Skeletal muscle tissue (tissue), 4 donors: Measurements from ENCODE around the gene MAB21L1. TPM values are rescaled to one million over a fixed set of nuclear protein-coding genes. Genes with fewer than 3 reads are reported as not detected.

Source experiments
- H3K27ac ChIP-seq: one replicate; pipeline ENCODE4 v1.7.0; 2013; ENCODE audit warnings: mild to moderate bottlenecking, low read depth, low read length, inconsistent platforms
- H3K27me3 ChIP-seq, 3 donors: one replicate each; pipeline ENCODE4 v1.7.0; 2013; ENCODE audit warnings: low read length in 3 of 3; ENCODE audit not compliant: control insufficient read depth in 3 of 3, insufficient read depth in 3 of 3
- H3K36me3 ChIP-seq, 3 donors: one replicate each; pipeline ENCODE4 v1.7.0; 2013; ENCODE audit warnings: low read length in 3 of 3; ENCODE audit not compliant: control insufficient read depth in 3 of 3, insufficient read depth in 3 of 3
- H3K4me1 ChIP-seq, 3 donors: one replicate each; pipeline ENCODE4 v1.7.0; 2013; ENCODE audit warnings: low read length in 3 of 3, mild to moderate bottlenecking in 3 of 3; ENCODE audit not compliant: control insufficient read depth in 3 of 3, insufficient read depth in 3 of 3
- H3K4me3 ChIP-seq, 3 donors: one replicate each; pipeline ENCODE4 v1.7.0; 2013; ENCODE audit warnings: low read length in 3 of 3
- H3K9ac ChIP-seq, 3 donors: one replicate each; pipeline ENCODE4 v1.7.0; 2013; ENCODE audit warnings: low read length in 3 of 3, mild to moderate bottlenecking in 3 of 3, moderate library complexity in 2 of 3, low read depth in 1 of 3
- H3K9me3 ChIP-seq, 3 donors: one replicate each; pipeline ENCODE4 v1.7.0; 2013; ENCODE audit warnings: low read length in 3 of 3; ENCODE audit not compliant: control insufficient read depth in 3 of 3
- total RNA-seq: library from RNA; depleted of rRNA; stranded (reverse); fragments of >200 nt; gene quantifications from one replicate; pipeline ENCODE4 v1.2.3, GENCODE V29; 2014
- donor health status: Osteomylitis.

The MAB21L1 gene
- total RNA-seq, 1 donor from 2014 or later = 8.4 TPM

GRCh38 chr13:35455022-35455421 is 21.5 kb downstream of the MAB21L1 start:
- Histone ChIP-seq H3K36me3 (no peaks in the 10 kb centered on the region), H3K27ac (no peak overlapping the region), H3K9ac (no peak overlapping the region), H3K4me3 (no peak overlapping the region), H3K27me3 (no peaks in the 10 kb centered on the region), H3K9me3 (no peaks in the 10 kb centered on the region), H3K4me1 (no peaks in the 10 kb centered on the region)

GRCh38 chr13:35449821-35450220 is 26.7 kb downstream of the MAB21L1 start:
- Histone ChIP-seq H3K36me3 (no peaks in the 10 kb centered on the region), H3K4me1 (no peaks in the 10 kb centered on the region), H3K9ac (no peak overlapping the region), H3K9me3 (no peaks in the 10 kb centered on the region), H3K27me3 (no peaks in the 10 kb centered on the region), H3K27ac (no peak overlapping the region), H3K4me3 (no peak overlapping the region)

GRCh38 chr13:35448465-35448864 is 28.0 kb downstream of the MAB21L1 start:
- Histone ChIP-seq H3K4me1 (no peaks in the 10 kb centered on the region), H3K4me3 (no peak overlapping the region), H3K9me3 (no peaks in the 10 kb centered on the region), H3K9ac (no peak overlapping the region), H3K27ac (no peak overlapping the region), H3K27me3 (no peaks in the 10 kb centered on the region), H3K36me3 (no peaks in the 10 kb centered on the region)
